Activated CD8-positive, alpha-beta memory T cell treated with anti-CD3 and anti-CD28 coated beads, Interleukin-2, amount 50 U/mL, for 24 hours (primary cell): Measurements from ENCODE around the gene PNMA6F.

Experiments
- DNase-seq: peaks from one replicate; pipeline ENCODE4 v3.0.0-alpha.2; 2020; ENCODE audit errors: extremely low read depth

Gene PNMA6F

DNA sequence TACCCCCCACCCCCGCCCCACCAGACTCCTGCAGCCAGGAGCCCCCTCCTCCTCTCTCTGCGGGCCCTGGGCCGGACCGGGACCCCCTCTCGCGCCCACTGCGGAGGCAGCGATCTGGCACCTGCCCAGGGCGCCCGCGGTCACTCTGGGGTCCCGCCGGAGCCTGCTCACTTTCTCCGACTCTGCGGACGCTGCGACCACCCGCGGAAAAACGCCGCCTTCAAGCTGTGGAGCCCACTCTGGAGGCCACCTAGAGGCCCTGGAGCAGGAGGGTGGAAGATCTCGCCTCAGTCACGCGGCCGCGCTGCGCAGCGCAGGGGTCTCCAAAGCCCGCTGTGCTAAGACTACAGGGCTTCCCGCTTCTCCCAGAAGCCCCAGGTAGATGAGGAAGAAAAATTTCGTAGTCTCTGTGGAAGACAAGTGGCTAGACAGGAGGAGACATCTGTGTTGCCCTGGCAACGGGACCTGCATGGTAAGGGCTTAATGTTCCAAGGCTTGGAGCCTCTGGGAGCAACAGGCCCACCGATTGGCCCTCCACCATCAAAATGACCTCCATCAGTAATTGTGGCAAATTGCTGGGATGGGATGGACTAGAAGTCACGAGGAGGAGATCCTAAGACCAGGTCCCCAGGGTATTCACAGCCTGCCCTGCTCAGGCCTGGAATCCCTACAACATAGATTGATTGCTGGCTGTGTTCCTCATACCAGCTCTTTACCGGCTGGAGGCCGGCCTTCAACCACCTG lies at the start of gene PNMA6F:
Gene PNMA6F (minus strand): TSS at position 387 of the 744 bp plus-strand sequence. CDS start 1,093 bp downstream, outside the sequence.
- DNase-seq = no peak

DNA sequence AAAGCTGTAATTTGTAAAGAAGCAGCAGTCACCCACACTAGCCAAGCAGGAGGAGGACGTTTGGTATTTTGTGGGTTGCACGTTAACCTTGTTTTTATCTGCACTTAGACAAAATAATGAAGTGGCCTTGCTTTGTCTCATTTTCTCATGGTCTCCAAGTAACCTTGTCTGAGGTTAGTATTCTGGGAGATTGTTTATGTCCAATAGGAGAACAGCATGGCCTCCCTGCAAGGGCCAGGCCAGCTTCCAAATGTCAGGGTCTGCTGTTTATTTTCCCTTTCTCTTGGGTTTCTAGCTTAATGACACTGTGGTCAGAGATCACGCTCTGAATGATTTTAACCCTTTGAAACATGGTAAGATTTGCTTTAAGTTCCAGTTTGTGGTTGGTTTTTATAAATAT lies 49.7 kb upstream of the PNMA6F start:
- no peak for DNase-seq

DNA sequence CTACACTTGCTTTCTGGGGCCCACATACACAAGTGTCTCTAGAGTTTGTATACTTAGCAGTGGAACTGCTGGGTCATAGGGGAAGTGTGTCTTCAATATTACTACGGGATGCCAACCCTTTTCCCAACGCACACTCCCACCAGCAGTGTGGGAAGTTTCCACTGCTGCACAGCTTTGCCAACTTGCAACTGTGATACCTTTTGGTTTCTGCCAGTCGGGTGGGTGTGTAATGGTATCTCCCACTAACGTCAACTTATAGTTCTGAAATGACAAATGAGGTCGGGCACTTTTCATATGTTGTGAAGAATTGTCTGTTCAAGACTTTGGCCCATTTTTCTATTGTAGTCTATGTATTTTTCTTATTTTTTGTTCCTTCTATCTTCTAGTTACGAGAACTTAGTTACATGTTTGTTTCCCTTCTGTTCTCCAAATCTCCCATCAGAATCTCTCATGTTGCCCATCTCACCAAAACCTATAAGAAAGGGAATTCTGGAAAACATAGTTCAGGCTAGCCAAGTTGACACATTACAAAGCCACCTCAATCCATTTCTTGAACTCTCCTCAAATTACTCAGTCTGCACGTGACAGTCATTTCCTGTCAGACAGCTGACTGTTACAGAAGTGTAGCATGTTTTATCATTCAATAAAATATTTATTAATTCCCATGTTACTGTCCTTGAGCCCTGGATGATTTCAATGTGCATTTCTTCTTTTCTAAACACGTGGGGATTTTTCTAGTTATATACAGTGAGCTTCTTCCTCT lies 48.9 kb upstream of the PNMA6F start:
- no peak for DNase-seq

DNA sequence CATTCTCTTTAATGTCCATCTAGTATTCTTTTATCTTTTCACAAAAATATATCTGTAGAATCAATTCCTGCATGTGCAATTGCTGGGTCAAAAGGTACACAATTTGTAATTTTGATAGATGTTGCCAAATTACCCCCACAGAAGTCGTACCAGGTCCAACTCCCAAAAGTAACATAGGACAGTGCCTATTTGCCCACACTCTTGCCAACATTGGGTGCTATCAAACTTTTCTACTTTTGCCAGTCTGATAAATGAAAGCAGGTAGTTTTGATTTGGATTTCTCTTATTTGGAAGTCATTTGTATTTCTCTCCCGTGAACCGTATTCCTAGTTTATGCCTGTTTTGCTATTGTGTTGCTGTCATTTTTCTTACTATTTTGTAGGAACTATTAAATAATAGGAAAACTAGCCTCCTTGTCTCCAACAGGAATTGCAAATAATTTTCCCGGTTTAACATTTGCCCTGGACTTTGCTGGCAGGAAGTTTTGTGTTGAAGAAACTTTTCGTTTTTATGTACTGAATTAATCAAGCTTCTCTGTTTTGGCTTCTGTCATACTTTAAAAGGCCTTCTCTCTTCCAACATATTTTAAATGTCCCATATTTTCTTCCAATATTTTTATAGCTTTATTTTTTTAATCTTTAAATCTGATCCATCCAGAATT lies 45.4 kb upstream of the PNMA6F start:
- DNase-seq = no peak

DNA sequence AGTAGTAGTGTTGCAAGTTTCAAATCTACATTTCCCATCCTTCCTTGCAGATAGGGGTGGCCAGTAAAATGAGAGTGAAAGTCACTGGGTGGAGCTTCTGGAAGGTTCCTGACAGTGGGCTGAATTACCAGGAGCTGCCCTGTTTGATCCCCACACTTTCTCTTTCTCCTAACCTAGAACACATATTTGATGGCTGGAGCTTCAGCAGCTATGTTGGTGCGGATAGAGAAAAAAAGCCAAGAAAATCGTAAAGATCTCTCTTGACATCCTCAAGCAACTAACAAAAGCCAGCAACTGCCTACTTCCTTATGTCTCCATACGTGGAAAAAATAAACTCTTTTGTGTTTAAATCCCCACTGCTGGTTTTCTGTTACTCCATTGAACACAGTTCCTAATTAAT lies 44.6 kb upstream of the PNMA6F start:
- no peak for DNase-seq

DNA sequence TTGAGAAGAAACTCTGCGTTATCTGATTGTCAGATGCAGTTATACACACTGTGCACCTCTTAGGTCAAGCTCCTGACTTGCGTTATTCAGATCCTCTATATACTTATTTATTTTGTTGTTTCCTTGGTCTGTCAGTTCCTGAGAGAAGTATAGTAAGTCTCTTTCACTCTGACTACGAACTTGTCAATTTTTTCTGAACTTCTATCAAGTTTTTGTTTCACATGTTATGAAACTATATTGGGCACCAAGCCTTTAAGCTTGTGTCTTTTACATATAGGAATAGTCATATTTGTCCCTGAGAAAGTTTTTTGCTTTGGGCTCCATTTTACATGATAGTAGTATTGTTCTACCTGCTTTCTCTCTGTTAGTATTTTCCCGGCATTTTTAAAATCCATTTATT lies 44.1 kb upstream of the PNMA6F start:
- no peak for DNase-seq

DNA sequence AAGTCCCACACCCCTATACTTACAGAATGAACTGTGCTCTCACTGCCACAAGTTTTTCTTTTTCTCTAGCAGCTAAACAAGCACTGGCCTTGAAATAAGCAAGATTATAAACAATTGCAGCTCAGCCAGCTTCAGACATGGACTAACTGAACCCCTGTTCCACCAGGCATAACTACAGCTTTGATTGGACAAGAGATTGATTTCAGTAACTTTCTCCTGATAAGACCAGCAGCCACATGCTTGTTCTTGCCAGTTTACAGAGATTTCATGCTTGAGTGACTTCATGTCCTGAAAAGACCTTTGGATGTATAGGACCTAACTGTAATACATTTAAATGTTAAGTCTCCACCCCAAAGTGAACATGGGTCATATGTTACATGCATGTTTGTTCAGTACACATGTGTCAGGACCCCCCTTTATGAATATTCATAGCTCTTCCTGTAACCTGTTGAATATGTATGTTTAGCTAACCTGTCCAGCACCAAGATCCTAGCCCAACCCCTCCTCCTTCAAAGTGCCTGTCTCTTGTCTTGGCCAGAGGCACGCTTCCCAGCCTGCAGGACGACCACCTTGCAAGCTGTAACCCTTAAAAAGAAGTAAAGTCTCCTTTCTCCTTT lies 40.3 kb upstream of the PNMA6F start:
- DNase-seq = no peak

DNA sequence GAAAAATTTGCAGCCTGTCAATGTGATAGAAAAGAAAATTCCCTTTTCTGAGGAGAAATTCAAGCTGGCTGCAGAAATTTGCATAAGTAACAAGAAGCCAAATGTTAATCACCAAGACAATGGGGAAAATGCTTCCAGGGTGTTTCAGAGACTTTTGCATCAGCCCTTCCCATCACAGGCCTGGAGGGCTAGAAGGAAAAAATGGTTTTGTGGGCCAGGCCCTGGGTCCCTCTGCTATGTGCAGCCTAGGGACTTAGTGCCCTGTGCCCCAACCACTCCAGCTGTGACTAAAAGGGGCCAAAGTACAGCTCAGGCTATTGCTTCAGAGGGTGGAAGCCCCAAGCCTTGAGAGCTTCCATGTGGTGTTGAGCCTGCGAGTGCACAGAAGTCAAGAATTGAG lies 36.3 kb upstream of the PNMA6F start:
- DNase-seq = no peak

DNA sequence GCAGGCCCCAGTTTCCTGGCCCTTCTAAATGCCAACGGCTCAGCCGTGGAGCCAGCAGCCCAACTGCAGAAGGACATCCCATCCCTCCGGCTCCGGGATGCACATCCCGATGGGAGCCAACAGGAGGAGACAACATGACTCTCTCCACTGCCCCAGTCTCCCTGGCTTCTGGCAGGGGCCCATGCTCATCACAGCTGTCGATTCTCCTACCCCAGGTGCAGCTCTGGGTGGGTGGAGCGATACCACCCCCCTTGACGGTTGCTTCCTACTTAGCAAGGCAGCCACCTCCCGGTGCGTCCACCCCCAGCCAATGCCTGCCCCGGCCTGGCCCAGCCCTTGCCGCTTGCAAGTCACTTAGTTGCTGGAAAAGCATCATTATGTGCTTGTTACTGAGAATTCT lies 31.8 kb upstream of the PNMA6F start:
- DNase-seq = no peak

DNA sequence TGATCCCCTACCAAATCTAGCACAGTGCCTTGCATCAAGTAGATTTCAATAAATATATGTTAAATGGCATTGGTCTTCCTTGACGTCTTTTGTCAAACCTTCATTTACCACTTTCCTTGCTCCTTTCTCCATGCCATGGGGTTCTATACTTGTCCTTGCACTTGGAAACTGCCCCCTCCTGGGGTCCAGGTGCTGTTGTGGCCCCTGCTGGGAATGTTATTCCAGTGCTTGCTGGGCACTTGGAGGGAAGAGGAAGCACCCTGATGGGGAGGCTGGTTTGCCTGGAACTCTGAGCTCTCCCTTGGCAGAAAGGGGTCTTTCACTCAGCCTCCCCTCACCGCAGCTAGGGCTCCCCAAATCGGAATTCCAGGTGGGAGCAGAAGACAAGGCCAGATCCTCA lies 31.3 kb upstream of the PNMA6F start:
- no peak for DNase-seq

DNA sequence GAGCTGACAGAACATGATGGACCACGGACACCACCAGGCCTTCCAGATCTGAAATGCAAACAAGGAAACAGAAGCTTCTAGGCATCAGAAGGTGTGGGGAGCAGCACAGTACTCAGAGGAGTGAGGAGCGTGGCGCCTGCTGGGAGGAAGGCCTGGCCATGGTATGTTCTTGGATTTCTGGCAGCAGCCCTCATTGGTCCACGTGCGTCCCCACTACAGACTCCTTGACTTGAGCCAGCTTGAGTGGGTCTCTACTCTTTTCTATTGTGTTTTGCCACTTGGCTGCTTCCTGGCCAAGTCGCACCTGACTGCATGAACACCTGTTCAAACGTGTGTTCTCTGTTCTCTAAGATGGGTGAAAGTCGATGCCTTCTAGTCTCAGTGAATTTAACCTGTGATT lies 30.4 kb upstream of the PNMA6F start:
- no peak for DNase-seq

DNA sequence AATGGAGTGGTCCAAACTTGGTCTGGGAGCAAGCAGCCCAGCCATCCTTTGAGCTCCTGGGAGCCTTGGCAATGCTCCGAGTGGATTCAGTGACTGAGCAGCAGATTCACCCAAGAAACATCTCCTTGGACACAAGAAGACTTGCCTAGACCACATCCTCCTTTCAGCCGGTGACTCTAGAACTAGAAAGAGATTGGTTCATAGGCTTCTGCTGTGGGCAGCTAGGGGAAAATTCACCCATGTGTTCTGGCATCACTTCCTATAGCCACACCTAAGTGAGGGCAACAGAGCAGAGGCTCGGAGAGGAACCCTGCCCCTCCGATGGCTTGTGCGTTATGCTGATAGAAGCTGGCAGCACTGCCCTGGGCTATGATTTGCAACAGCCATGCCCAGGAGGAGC lies 28.4 kb upstream of the PNMA6F start:
- DNase-seq = no peak

DNA sequence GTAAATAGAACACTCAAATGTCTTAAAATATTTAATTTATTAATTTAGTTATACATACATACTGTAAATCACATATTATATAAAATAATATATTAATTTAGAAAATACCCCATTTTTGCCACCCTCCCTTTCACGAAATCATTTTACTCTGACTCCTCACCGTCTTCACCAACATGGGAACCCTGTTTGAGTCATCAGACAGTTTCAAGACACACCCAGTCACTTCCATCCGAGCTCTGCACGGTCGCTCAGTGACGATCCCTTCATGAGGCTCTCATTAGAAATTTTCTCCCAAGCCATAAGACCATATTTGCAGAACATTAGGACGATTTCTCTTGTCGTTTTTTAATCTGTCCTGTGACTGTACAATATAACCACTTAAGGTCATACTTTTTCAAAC lies 26.9 kb upstream of the PNMA6F start:
- no peak for DNase-seq

DNA sequence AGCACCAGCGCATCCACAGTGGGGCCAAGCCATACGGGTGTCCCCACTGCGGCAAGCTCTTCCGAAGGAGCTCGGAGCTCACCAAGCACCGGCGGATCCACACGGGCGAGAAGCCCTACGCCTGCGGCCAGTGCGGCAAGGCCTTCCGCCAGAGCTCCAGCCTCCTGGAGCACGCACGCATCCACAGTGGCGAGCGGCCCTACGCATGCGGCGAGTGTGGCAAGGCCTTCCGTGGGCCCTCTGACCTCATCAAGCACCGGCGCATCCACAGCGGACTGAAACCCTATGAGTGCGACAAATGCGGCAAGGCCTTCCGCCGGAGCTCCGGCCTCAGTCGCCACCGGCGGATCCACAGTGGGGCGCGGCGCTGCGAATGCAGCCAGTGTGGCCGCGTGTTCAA lies 26.0 kb upstream of the PNMA6F start:
- no peak for DNase-seq

DNA sequence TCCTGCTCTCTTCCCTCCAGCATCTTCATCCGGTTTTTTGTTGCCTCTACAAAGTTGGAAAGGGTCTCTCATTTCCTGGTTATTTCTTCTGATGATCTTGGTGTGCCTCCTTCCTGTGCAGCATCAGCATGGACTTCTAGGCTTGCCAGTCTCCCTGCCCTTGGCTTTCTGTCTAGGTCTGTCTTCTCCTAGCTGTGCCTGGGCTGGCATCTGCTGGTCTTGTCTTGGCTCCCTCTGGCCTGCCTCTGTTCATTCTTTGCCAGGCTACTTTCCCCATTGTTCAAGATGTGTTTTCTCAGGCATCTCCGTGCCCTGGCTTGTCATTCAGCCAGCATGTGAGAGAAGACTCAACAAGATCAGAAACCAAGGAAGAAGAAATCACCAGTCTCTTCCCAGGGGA lies 22.1 kb upstream of the PNMA6F start:
- no peak for DNase-seq

DNA sequence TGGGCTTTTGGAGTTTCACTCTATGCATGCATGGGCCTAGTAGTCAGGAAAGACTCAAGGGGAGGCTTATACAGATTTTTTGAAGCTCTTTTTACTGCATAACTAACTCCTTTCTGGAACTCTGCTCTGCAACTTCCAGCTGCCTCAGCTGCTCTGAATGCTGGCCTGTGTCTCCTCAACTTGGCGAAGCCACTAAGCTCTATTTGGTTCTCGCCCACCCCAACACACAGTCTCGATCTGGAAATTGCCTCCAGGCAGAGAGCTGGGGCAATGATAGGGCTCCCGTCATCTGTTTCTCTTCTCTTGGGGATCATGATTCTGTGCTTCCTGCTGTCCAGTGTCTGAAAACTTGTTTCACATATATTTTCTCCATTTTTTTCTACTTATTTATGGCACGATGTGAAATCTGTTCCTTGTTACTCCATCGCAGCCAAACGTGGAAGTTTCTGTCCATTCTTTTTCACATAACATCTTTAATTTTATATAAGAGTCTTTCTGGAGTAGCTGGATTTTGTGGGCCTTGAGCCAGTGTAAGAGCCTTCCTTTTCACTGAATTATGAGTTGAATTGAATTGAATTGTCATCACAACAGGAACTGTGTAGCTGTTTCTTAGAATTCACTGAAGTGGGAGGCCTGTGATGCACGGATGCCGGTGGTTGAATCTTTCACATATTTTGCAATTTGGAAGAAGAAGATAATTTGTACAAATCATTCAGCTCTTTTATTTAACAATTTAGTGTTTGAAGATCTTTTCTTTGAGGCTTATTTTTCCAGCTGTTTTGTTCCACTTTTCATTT lies 21.4 kb upstream of the PNMA6F start:
- DNase-seq = no peak

DNA sequence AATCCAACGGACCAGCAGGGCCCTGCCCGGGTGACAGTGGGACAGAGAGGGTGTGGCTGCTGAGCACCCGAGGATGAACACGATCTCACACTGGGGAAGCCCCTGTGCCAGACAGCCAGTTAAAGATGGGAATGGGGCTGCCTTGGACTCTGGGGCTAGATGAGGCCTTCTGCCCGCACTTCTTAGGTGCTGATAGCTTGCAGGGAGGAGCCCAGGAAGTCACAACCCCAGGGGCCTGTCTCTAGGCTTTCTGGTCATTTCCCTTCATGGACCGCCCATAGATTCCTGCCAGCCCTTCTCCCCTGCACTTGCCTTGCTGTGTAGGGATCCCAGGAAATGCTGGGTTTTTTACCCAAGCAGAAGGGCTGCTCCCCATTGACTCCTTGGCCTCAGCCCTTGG lies 18.5 kb upstream of the PNMA6F start:
- DNase-seq = no peak

DNA sequence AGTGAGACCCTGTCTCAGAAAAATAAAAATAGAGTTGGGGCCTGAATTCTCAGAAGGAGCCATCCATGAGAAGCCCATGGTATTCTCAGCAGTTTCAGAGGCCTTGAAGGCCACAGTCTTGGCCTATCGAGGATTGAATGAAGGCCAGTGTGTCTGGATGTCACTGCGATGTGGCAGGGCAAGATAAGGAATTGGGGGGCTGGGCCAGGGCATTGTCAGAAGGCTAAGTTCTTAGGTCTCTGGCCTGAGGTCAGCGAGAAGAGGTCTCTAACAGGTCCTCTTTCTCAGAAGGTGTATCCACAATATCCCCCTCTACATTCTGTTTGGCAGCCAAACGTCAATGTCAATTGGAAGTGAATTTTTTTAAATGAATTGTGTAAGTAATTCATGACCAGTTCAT lies 18.1 kb upstream of the PNMA6F start:
- no peak for DNase-seq

DNA sequence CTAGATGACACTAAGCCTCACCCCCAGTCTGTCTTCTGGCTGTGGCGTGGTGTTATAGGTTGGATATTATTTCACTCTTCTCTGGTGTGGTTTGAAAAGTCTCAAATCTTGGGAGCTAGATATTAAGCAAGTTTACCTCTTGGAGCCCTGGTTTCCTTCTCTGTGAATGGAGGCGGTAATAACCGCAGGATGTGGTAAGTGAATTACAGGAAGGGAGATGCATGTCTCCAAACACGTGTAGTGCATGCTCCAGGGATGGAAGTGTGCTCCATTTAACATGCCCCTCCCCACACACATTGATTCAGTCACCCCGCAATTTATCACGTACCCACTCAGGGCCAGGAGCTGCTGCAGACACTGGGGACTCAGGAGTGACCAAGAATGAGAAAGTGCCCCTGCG lies 17.3 kb upstream of the PNMA6F start:
- DNase-seq = no peak

DNA sequence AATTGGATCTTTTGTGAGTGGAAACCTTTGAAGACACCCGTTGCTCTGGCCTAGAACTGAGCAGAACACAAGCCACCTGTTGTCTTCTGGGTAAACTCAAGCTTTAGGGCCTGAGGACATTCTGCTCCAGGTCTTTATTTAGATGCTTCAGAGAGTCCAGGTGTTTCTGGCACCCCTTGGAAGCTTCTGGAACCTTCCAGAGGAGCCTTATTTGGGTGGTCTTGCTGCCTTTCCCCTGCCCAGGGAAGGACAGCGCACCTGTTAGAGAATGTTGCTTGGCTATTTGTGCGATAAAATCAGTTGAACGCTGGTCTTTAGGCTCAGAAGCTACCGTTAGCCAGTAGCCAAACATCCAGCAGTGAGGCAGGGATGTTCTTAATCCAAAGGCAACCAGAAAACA lies 15.4 kb upstream of the PNMA6F start:
- DNase-seq = no peak

DNA sequence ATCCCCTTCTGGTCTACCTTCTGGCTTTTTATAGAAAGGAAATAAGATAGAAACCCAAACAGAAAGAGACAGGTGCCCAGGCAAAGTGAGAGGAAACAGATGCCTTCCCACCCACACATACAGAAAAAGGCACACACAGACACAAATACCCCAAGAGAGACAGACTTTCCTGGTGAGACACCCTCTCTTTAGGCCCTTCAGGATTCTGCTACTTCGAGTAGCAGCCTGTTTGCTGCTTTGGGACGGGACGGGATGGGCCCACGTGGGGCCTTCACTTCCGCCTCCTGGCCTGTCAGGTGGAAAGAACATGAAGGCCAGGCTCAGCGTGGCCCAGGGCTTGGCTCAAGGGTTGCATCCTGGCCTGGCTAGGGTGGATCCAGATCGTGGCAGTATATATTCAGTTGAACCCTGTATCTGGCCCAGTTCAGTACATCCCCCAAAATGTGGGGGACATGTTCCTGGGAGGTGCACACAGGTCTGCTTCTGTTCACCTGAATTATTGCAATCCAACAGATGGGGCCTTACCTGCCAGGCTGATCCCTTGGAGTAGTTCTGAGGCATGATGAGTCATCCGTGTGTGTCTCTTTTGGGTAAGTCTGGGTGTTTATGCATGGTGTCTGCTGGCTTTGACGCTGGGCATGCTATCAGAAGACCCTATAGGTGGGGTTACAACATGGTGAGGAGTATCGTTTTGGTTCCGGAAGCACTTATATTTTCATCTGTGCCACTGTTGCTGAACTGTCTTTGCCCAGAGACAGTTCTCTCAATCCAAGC lies 14.7 kb upstream of the PNMA6F start:
- DNase-seq = no peak
